Keratinocyte (primary cell): ENCODE results near the gene SLC24A5.

Experiments
- CTCF ChIP-seq, 3 experiments: IDR thresholded peaks in 1 of 3; conservative IDR thresholded peaks in 1 of 3; optimal IDR thresholded peaks in 1 of 3; 2 replicates in 2 of 3; 3 replicates in 1 of 3; pipeline versions ENCODE3 to v1.5.1; 2011; ENCODE audit warnings: low read length in 3 of 3, mild to moderate bottlenecking in 3 of 3, moderate library complexity in 2 of 3, control low read depth in 1 of 3, inconsistent platforms in 1 of 3; ENCODE audit not compliant: insufficient read depth in 2 of 3; ENCODE audit errors: extremely low read depth in 1 of 3
- EZH2 ChIP-seq: IDR thresholded peaks from one replicate; pipeline ENCODE4 v1.6.1; 2012; ENCODE audit warnings: inconsistent platforms, mild to moderate bottlenecking, low read length, moderate library complexity

GRCh38 chr15:48087844-48088243 lies 32.9 kb upstream of the SLC24A5 start:
- no peak for TF ChIP-seq CTCF (optimal IDR thresholded peaks at IDR 0.05 in 1 of 3, IDR thresholded peaks at IDR 0.05 in 1 of 3, conservative IDR thresholded peaks at IDR 0.05 in 1 of 3; ENCODE audit: extremely low read depth in 1 of 3, insufficient read depth in 2 of 3, low read length in 3 of 3)
- no peak for TF ChIP-seq EZH2
